Pancreas (tissue), 10 donors: ENCODE measurements around the gene KICS2. TPM values are rescaled to one million over a fixed set of nuclear protein-coding genes. Genes with fewer than 3 reads are reported as not detected.

Experiments used
- ATAC-seq, 4 donors: fragments of 200-7000 bp; cut with Tn5 transposase; one replicate each; pipeline versions ENCODE4 v1.8.0 to v1.9.1; 2020; ENCODE audit warnings: mild to moderate bottlenecking in 4 of 4, moderate library complexity in 4 of 4
- DNase-seq, 6 donors: peaks; one replicate each; pipeline ENCODE4 v3.0.0-alpha.2; 2020
- FAIRE-seq: peaks from 2 replicates; lab custom pipeline; 2012; peaks lifted over from hg19 to GRCh38; lab: Jason Lieb, UNC
- H3K27ac ChIP-seq, 4 donors: fragments of 200-600 bp; sonication (generic); 1 replicate in 3 of 4; 2 replicates in 1 of 4; pipeline versions ENCODE4 v1.5.0 to v1.8.0; 2020
- H3K27me3 ChIP-seq, 4 donors: fragments of 200-600 bp; one replicate each; pipeline ENCODE4 v1.8.0; 2021
- H3K36me3 ChIP-seq, 3 donors: fragments of 200-600 bp; sonication (generic) in 1 of 3; one replicate each; pipeline versions ENCODE4 v1.5.0 to v1.8.0; 2020 to 2021
- H3K4me1 ChIP-seq, 3 donors: fragments of 200-600 bp; one replicate each; pipeline ENCODE4 v1.8.0; 2021
- H3K4me3 ChIP-seq, 4 donors: fragments of 200-600 bp; sonication (generic) in 2 of 4; one replicate each; pipeline versions ENCODE4 v1.5.0 to v1.8.0; 2020 to 2021
- H3K9me3 ChIP-seq, 4 donors: fragments of 200-600 bp; one replicate each; pipeline ENCODE4 v1.8.0; 2021
- CTCF ChIP-seq, 4 donors: fragments of 200-600 bp; sonication (generic) in 3 of 4; IDR thresholded peaks; one replicate each; pipeline versions ENCODE4 v1.5.0 to v1.8.0; 2021; ENCODE audit warnings: antibody characterized with exemption in 4 of 4
- WGBS, 2 donors: extraction: QIAGEN DNeasy Blood & Tissue Kit; methylation state at CpG; one replicate each; pipeline ENCODE4 v1.1.7; 2013; 5-methylcytosine and 5-hydroxymethylcytosine counted together
- intact Hi-C, 3 donors: fragments of 100-400 bp; cut with DNase I; formaldehyde crosslinking; loops; one replicate each; pipeline versions ENCODE4 v1.11.1 to v1.14.2; 2022
- polyA plus RNA-seq, 2 donors: library from polyadenylated mRNA; stranded (reverse); fragments of 200-250 nt; gene quantifications; one replicate each; pipeline ENCODE4 v1.2.3, GENCODE V29; 2013
- total RNA-seq, 6 donors: library from RNA; stranded (reverse); fragmentation: NEBNext Ultra II Directional in 4 of 6; extraction: Animal tissue kit (Norgen Biotek cat#: 25700) in 4 of 6; gene quantifications; one replicate each; pipeline versions ENCODE4 v1.2.1 to v1.2.4, GENCODE V29; 2021 to 2023
- donor health status: healthy with polysubstance abuse.
- donor health status: DM: no; HTN: no; CAD: no; lungs with moderate emphysema.
- donor health status: DM: no; HTN: no; CAD: no.
- donor health status: control.
- donor health status: control.
- donor health status: Bipolar disorder and iron deficiency.
- donor health status: DM: yes; HTN: yes; CAD: no.
- donor health status: DM: no; HTN: no; CAD: no.
- donor health status: DM: no; HTN: no; CAD: no.
- donor health status: DM: yes; HTN: yes; CAD: no.

The KICS2 gene
- total and polyA plus RNA-seq, 8 donors = 5.1 to 8.0 (median 6.1) TPM

- intact Hi-C loops = no loop called here
- DNase-seq (no peak), ATAC-seq (no peak), FAIRE-seq (no peak)
- H3K4me3 ChIP-seq = no peak overlapping the region
- no peaks in the 10 kb centered on the region for H3K9me3 ChIP-seq
- no peaks in the 10 kb centered on the region for H3K27me3 ChIP-seq
- no peaks in the 10 kb centered on the region for H3K36me3 ChIP-seq
- no peak for TF ChIP-seq CTCF (IDR thresholded peaks at IDR 0.05)
- no peak overlapping the region for H3K27ac ChIP-seq
- WGBS, 2 donors = 77 to 95% methylated on average over 1 of the region's 1 CpG
- no peaks in the 10 kb centered on the region for H3K4me1 ChIP-seq
Observed at GRCh38 chr12:64232196-64232595, 10.1 kb upstream of the KICS2 start.

- H3K4me1 ChIP-seq = no peaks in the 10 kb centered on the region
- H3K36me3 ChIP-seq = no peaks in the 10 kb centered on the region
- H3K27me3 ChIP-seq = no peaks in the 10 kb centered on the region
- intact Hi-C loops = no loop called here
- DNase-seq = no peak
- FAIRE-seq = no peak
- no peak overlapping the region for H3K27ac ChIP-seq
- WGBS, 2 donors = 85 to 88% methylated on average over 5 of the region's 5 CpGs
- no peaks in the 10 kb centered on the region for H3K9me3 ChIP-seq
- ATAC-seq = no peak
- no peak overlapping the region for H3K4me3 ChIP-seq
- TF ChIP-seq CTCF (IDR thresholded peaks at IDR 0.05) = no peak
Observed at GRCh38 chr12:64229796-64230195, 7.7 kb upstream of the KICS2 start.

GRCh38 chr12:64229240-64229639, 7.1 kb upstream of the KICS2 start:
- no peak for DNase-seq
- no peaks in the 10 kb centered on the region for H3K9me3 ChIP-seq
- intact Hi-C loops = no loop called here
- H3K27me3 ChIP-seq = no peaks in the 10 kb centered on the region
- H3K4me3 ChIP-seq = no peak overlapping the region
- TF ChIP-seq CTCF (IDR thresholded peaks at IDR 0.05) = no peak
- ATAC-seq = no peak
- 59 to 66% methylated on average over 4 of the region's 4 CpGs for WGBS, 2 donors
- no peak for FAIRE-seq
- no peaks in the 10 kb centered on the region for H3K36me3 ChIP-seq
- no peaks in the 10 kb centered on the region for H3K4me1 ChIP-seq
- H3K27ac ChIP-seq = no peak overlapping the region

GRCh38 chr12:64225626-64226025, 3.5 kb upstream of the KICS2 start:
- no peak for DNase-seq
- WGBS, 2 donors = 25 to 43% methylated on average over 2 of the region's 2 CpGs

More at GRCh38 chr12:64225626-64226025, 3.5 kb upstream of the KICS2 start:
- ATAC-seq (no peak), FAIRE-seq (no peak)
- Histone ChIP-seq H3K27me3 (no peaks in the 10 kb centered on the region), H3K36me3 (no peaks in the 10 kb centered on the region), H3K4me1 (peaks cover 2 to 8% (median 7%) of the 10 kb centered on the region in 3 donors), H3K4me3 (no peak overlapping the region), H3K27ac (no peak overlapping the region), H3K9me3 (no peaks in the 10 kb centered on the region)
- intact Hi-C loops = no loop called here
- TF ChIP-seq CTCF (IDR thresholded peaks at IDR 0.05) = no peak
